HCT116 (cell line): Measurements from ENCODE around the gene OFD1. TPM values are rescaled to one million over a fixed set of nuclear protein-coding genes. Genes with fewer than 3 reads are reported as not detected.

Experiments used
- ATAC-seq: fragments of 200-7000 bp; cut with Tn5 transposase; 2 replicates; pipeline ENCODE4 v1.9.1; 2020; ENCODE audit warnings: mild to moderate bottlenecking, moderate library complexity
- BruUV-seq: library from RNA; stranded (reverse); fragments of 400-500 nt; replicated peaks from 2 replicates; lab custom pipeline; 2021; lab: Mats Ljungman, UMichigan
- CTCF ChIA-PET: fragments of 300-600 bp; sonication (Branson Sonifier 250); formaldehyde crosslinking; loops from one replicate; lab custom pipeline; 2021; ENCODE audit warnings: antibody characterized with exemption; lab: Charles Lee
- POLR2A ChIA-PET: fragments of 300-600, 350-600 bp; sonication (Branson Sonifier 250); formaldehyde crosslinking; loops from one replicate; lab custom pipeline; 2021; ENCODE audit warnings: antibody characterized with exemption; lab: Charles Lee
- RAD21 ChIA-PET, 2 experiments: fragments of 300-600 bp; sonication (Branson Sonifier 250); formaldehyde crosslinking; loops; one replicate each; lab custom pipeline; 2023; ENCODE audit warnings: low total read pairs in 2 of 2; ENCODE audit not compliant: uncharacterized antibody in 2 of 2, unreplicated experiment in 2 of 2, low non-redundant PET in 1 of 2; lab: Charles Lee
- DNase-seq: peaks from one replicate; pipeline ENCODE4 v3.0.0-alpha.2; 2010; ENCODE audit warnings: low read depth, low spot score
- H2AFZ ChIP-seq: fragments of 200-600 bp; shearing (Covaris generic), sonication (generic); 2 replicates; pipeline ENCODE4 v1.6.1; 2017; ENCODE audit warnings: low read depth, mixed run types, mixed read lengths, antibody characterized with exemption, low read length; ENCODE audit not compliant: poor library complexity, severe bottlenecking
- H3K27ac ChIP-seq: 2 replicates; pipeline ENCODE4 v1.5.1; 2012; ENCODE audit warnings: low read depth, low read length
- H3K27me3 ChIP-seq: fragments of 200-600 bp; sonication (generic); 2 replicates; pipeline ENCODE4 v1.6.1; 2016; ENCODE audit warnings: mixed run types, low read length, mixed read lengths; ENCODE audit not compliant: insufficient read depth
- H3K36me3 ChIP-seq, 2 experiments: fragments of 200-500 bp in 1 of 2; fragments of 200-600 bp in 1 of 2; sonication (Bioruptor generic) in 1 of 2; sonication (generic) in 1 of 2; 2 replicates each; pipeline versions ENCODE4 v1.5.1 to v1.6.1; 2014 to 2016; ENCODE audit warnings: low read length in 2 of 2, inconsistent platforms in 1 of 2, mixed read lengths in 1 of 2, mixed run types in 1 of 2; ENCODE audit not compliant: insufficient read depth in 2 of 2, control insufficient read depth in 1 of 2
- H3K4me1 ChIP-seq, 2 experiments: fragments of 200-600 bp in 1 of 2; sonication (generic) in 1 of 2; 2 replicates each; pipeline versions ENCODE4 v1.5.1 to v1.6.1; 2012 to 2017; ENCODE audit warnings: low read length in 2 of 2, inconsistent platforms in 1 of 2, mild to moderate bottlenecking in 1 of 2, mixed read lengths in 1 of 2, mixed run types in 1 of 2, moderate library complexity in 1 of 2; ENCODE audit not compliant: insufficient read depth in 2 of 2, control insufficient read depth in 1 of 2
- H3K4me2 ChIP-seq: fragments of 200-600 bp; sonication (generic); 2 replicates; pipeline ENCODE4 v1.6.1; 2017; ENCODE audit warnings: mixed run types, low read length, mixed read lengths
- H3K4me3 ChIP-seq, 2 experiments: fragments of 200-600 bp in 1 of 2; sonication (generic) in 1 of 2; replicated peaks in 1 of 2; 2 replicates each; pipeline ENCODE4 v1.5.1; 2011 to 2016; ENCODE audit warnings: low read length in 2 of 2, control low read depth in 1 of 2, low read depth in 1 of 2, mild to moderate bottlenecking in 1 of 2, mixed read lengths in 1 of 2, mixed run types in 1 of 2
- H3K79me2 ChIP-seq: fragments of 200-600 bp; sonication (generic); 2 replicates; pipeline ENCODE4 v1.6.1; 2017; ENCODE audit warnings: mild to moderate bottlenecking, mixed run types, low read length, moderate library complexity, mixed read lengths; ENCODE audit not compliant: insufficient read depth
- H3K9ac ChIP-seq: fragments of 200-600 bp; sonication (generic); 2 replicates; pipeline ENCODE4 v1.6.1; 2016; ENCODE audit warnings: low read length, mixed read lengths
- H3K9me2 ChIP-seq: fragments of 200-600 bp; sonication (generic), shearing (Covaris generic); 2 replicates; pipeline ENCODE4 v1.6.1; 2017; ENCODE audit warnings: mixed run types, mild to moderate bottlenecking, moderate library complexity; ENCODE audit not compliant: insufficient read depth
- H3K9me3 ChIP-seq, 2 experiments: fragments of 200-500 bp in 1 of 2; fragments of 200-600 bp in 1 of 2; sonication (Bioruptor generic) in 1 of 2; sonication (generic) in 1 of 2; 2 replicates each; pipeline ENCODE4 v1.6.1; 2014 to 2017; ENCODE audit warnings: low read length in 2 of 2, mixed read lengths in 2 of 2, inconsistent platforms in 1 of 2, low read depth in 1 of 2, mild to moderate bottlenecking in 1 of 2, mixed run types in 1 of 2, moderate library complexity in 1 of 2; ENCODE audit not compliant: control insufficient read depth in 1 of 2, insufficient read depth in 1 of 2
- H4K20me1 ChIP-seq: fragments of 200-600 bp; sonication (generic), shearing (Covaris generic); 2 replicates; pipeline ENCODE4 v1.6.1; 2017; ENCODE audit warnings: mixed run types, mild to moderate bottlenecking, moderate library complexity; ENCODE audit not compliant: insufficient read depth
- EGR1 ChIP-seq: IDR thresholded peaks from 2 replicates; pipeline ENCODE4 v1.6.1; 2012; ENCODE audit warnings: low read depth
- POLR2A ChIP-seq: IDR thresholded peaks from 2 replicates; pipeline ENCODE4 v1.7.0; 2011; ENCODE audit warnings: borderline replicate concordance; ENCODE audit not compliant: insufficient read depth, insufficient read length; ENCODE audit errors: extremely low read depth
- RAD21 ChIP-seq: IDR thresholded peaks from 2 replicates; pipeline ENCODE4 v1.6.1; 2012; ENCODE audit warnings: low read depth, mild to moderate bottlenecking
- SRF ChIP-seq: IDR thresholded peaks from 2 replicates; pipeline ENCODE4 v1.6.1; 2012; ENCODE audit warnings: low read depth
- intact Hi-C: fragments of 100-400 bp; cut with micrococcal nuclease; formaldehyde crosslinking; loops from 2 replicates; pipeline ENCODE4 v1.10.0; 2022
- total RNA-seq: library from RNA; stranded (reverse); gene quantifications from one replicate; pipeline ENCODE4 v1.2.1, GENCODE V29; 2021; ENCODE audit not compliant: unreplicated experiment
- TF ChIP-seq, protein P1 (sequence below): IDR thresholded peaks from 2 replicates; pipeline ENCODE4 v1.6.1; 2012
- TF ChIP-seq, protein P2 (sequence below), 3 experiments: fragments of 200-600 bp in 1 of 3; sonication (generic) in 1 of 3; IDR thresholded peaks in 2 of 3; conservative IDR thresholded peaks in 1 of 3; 2 replicates each; pipeline ENCODE4 v1.5.1; 2012 to 2017; ENCODE audit warnings: low read depth in 2 of 3, low read length in 2 of 3, antibody characterized with exemption in 1 of 3, borderline replicate concordance in 1 of 3, control low read depth in 1 of 3, mild to moderate bottlenecking in 1 of 3, mixed read lengths in 1 of 3, mixed run types in 1 of 3, moderate library complexity in 1 of 3; ENCODE audit not compliant: insufficient read depth in 1 of 3

OFD1 gene
- total RNA-seq, 1 experiment from 2014 or later, result 18.0 TPM

DNA sequence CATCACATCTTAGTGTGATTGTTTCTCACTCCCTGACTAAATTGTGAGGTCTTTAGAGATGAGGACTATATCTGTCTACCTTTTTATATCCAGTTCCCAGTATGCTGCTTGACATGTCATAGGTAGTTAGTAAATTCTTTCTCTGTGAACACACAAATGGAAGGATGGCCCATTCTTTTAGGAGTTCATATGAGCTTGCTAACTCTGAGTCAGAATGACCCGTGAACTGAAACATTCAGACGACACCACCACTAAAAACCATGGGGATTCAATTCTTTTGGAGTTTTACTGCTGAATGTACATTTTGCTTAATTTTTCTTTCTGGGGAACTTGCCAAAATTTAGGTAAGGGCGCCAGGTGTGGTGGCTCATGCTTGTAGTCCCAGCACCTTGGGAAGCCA is 13.9 kb downstream of the OFD1 start:
- H3K27ac ChIP-seq, result no peak overlapping the region
- H4K20me1 ChIP-seq, result no peaks in the 10 kb centered on the region
- CTCF ChIA-PET, result interaction anchor here (2.4 kb wide), 1 partner anchor 281 kb away, joined by 5 read pairs; the partner anchor contains the start of gene GEMIN8
- no peak overlapping the region for H2AFZ ChIP-seq
- no peaks in the 10 kb centered on the region for H3K27me3 ChIP-seq
- H3K9me2 ChIP-seq, result no peaks in the 10 kb centered on the region
- no TSS peak for BruUV-seq
- no peaks in the 10 kb centered on the region for H3K79me2 ChIP-seq
- RAD21 ChIA-PET, result no interaction called here
- no peak overlapping the region for H3K4me3 ChIP-seq
- intact Hi-C loops, result loop anchor here (2.0 to 5.0 kb wide), 2 partner anchors 90 to 241 kb away; no protein-coding TSS in a partner anchor
- H3K4me1 ChIP-seq, result no peaks in the 10 kb centered on the region
- H3K4me2 ChIP-seq, result no peak overlapping the region
- TF ChIP-seq, protein P1, sequence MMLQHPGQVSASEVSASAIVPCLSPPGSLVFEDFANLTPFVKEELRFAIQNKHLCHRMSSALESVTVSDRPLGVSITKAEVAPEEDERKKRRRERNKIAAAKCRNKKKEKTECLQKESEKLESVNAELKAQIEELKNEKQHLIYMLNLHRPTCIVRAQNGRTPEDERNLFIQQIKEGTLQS, result no peak
- no peak for TF ChIP-seq SRF
- TF ChIP-seq POLR2A, result no peak
- H3K36me3 ChIP-seq, result peaks cover 7 to 14% of the 10 kb centered on the region in 2 experiments; a peak in 3 of 4 replicates
- no peaks in the 10 kb centered on the region for H3K9me3 ChIP-seq
- no peak overlapping the region for H3K9ac ChIP-seq
- POLR2A ChIA-PET, result interaction anchor here (1.2 kb wide), 1 partner anchor 281 kb away, joined by 3 read pairs; the partner anchor contains the start of gene GEMIN8
- DNase-seq (no peak), ATAC-seq (no peak)

DNA sequence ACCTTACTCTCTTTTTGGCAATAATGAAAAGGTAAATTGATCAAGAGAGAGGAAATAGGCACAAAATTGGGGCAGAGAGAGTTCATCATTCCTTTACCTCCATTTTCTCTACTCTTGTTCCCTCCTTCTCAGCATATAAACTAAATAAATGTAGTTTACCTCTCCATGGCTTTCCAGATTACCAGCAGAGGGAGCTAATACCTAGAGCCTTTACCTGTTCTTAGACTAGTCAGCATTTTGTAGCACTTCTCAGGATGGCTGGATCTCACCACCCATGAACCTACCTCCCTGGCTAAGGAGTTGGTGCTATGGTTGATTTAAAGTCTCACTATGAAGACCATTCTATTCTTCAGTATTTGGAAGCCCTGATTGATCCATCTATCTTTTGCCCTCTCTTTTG is 15.7 kb downstream of the OFD1 start:
- Histone ChIP-seq H3K36me3 (peaks cover 0 to 10% of the 10 kb centered on the region in 2 experiments; a peak in 2 of 4 replicates), H3K9me2 (no peaks in the 10 kb centered on the region), H3K9me3 (no peaks in the 10 kb centered on the region), H3K9ac (no peak overlapping the region), H3K4me2 (no peak overlapping the region), H3K4me1 (no peaks in the 10 kb centered on the region), H2AFZ (no peak overlapping the region), H4K20me1 (no peaks in the 10 kb centered on the region), H3K79me2 (no peaks in the 10 kb centered on the region), H3K27me3 (no peaks in the 10 kb centered on the region), H3K4me3 (no peak overlapping the region), H3K27ac (no peak overlapping the region)
- ATAC-seq (peak; percentile 72), DNase-seq (peak; percentile 13)
- BruUV-seq, result no TSS peak
- TF ChIP-seq RAD21 (peak; percentile 51), EGR1 (no peak)
- TF ChIP-seq, protein P2, sequence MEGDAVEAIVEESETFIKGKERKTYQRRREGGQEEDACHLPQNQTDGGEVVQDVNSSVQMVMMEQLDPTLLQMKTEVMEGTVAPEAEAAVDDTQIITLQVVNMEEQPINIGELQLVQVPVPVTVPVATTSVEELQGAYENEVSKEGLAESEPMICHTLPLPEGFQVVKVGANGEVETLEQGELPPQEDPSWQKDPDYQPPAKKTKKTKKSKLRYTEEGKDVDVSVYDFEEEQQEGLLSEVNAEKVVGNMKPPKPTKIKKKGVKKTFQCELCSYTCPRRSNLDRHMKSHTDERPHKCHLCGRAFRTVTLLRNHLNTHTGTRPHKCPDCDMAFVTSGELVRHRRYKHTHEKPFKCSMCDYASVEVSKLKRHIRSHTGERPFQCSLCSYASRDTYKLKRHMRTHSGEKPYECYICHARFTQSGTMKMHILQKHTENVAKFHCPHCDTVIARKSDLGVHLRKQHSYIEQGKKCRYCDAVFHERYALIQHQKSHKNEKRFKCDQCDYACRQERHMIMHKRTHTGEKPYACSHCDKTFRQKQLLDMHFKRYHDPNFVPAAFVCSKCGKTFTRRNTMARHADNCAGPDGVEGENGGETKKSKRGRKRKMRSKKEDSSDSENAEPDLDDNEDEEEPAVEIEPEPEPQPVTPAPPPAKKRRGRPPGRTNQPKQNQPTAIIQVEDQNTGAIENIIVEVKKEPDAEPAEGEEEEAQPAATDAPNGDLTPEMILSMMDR (IDR thresholded peaks at IDR 0.05 in 2 of 3, conservative IDR thresholded peaks at IDR 0.05 in 1 of 3; ENCODE audit: borderline replicate concordance in 1 of 3, insufficient read depth in 1 of 3, low read depth in 2 of 3, low read length in 2 of 3), result peak; percentile 22 to 53 (median 48); a peak in 4 of 6 replicates
- POLR2A ChIA-PET, result interaction anchor here (1.1 kb wide), 1 partner anchor 279 kb away, joined by 3 read pairs; the partner anchor contains the start of gene GEMIN8
- intact Hi-C loops, result loop anchor here (1.0 kb wide), 1 partner anchor 282 kb away; no protein-coding TSS in a partner anchor
- CTCF ChIA-PET, result interaction anchor here (1.0 to 1.9 kb wide), 4 partner anchors 14 to 281 kb away, joined by 4 to 8 read pairs (median 4); partner anchors contain the start of genes OFD1 and TRAPPC2
- RAD21 ChIA-PET, result no interaction called here
